Activated naive CD8-positive, alpha-beta T cell treated with anti-CD3 and anti-CD28 coated beads for 36 hours (primary cell): ENCODE measurements around the gene FBXL17. TPM values are rescaled to one million over a fixed set of nuclear protein-coding genes. Genes with fewer than 3 reads are reported as not detected.
"Not testable (repeated sequence)": the region's sequence is repeated elsewhere in the genome, so short reads cannot be mapped to it uniquely, and the experiment has no call there.

Experiments
- DNase-seq: peaks from one replicate; pipeline ENCODE4 v3.0.0; 2021
- H3K27ac Mint-ChIP-seq: one replicate; pipeline ENCODE4 v1.8.0; 2022; ENCODE audit warnings: mild to moderate bottlenecking, moderate library complexity, mixed read lengths
- H3K27me3 Mint-ChIP-seq: one replicate; pipeline ENCODE4 v1.8.0; 2022; ENCODE audit warnings: mild to moderate bottlenecking, mixed read lengths
- H3K36me3 Mint-ChIP-seq: one replicate; pipeline ENCODE4 v1.8.0; 2021; ENCODE audit warnings: mild to moderate bottlenecking, mixed read lengths
- H3K4me1 Mint-ChIP-seq: one replicate; pipeline ENCODE4 v1.8.0; 2021; ENCODE audit warnings: mixed read lengths
- H3K4me3 Mint-ChIP-seq: one replicate; pipeline ENCODE4 v1.8.0; 2022; ENCODE audit warnings: mild to moderate bottlenecking, moderate library complexity, mixed read lengths
- H3K9me3 Mint-ChIP-seq: one replicate; pipeline ENCODE4 v1.8.0; 2022; ENCODE audit warnings: mixed read lengths
- total RNA-seq, 2 experiments: library from RNA; stranded (reverse); gene quantifications; one replicate each; pipeline ENCODE4 v1.2.3, GENCODE V29; 2021

Gene FBXL17
- total RNA-seq, 2 experiments from 2014 or later, result 3.6 to 4.5 TPM

- peaks cover 5% of the 10 kb centered on the region for H3K4me1 Mint-ChIP-seq
- H3K9me3 Mint-ChIP-seq, result no peaks in the 10 kb centered on the region
- H3K4me3 Mint-ChIP-seq, result no peak overlapping the region
- no peak for DNase-seq
- H3K36me3 Mint-ChIP-seq, result peaks cover 3% of the 10 kb centered on the region
- no peaks in the 10 kb centered on the region for H3K27me3 Mint-ChIP-seq
- H3K27ac Mint-ChIP-seq, result no peak overlapping the region
Measured at GRCh38 chr5:108303086-108303485, 78.8 kb downstream of the FBXL17 start.

- no peak for DNase-seq
- peaks cover 4% of the 10 kb centered on the region for H3K36me3 Mint-ChIP-seq
- H3K4me1 Mint-ChIP-seq, result peaks cover 9% of the 10 kb centered on the region
- no peak overlapping the region for H3K4me3 Mint-ChIP-seq
- H3K27me3 Mint-ChIP-seq, result no peaks in the 10 kb centered on the region
- H3K9me3 Mint-ChIP-seq, result no peaks in the 10 kb centered on the region
- H3K27ac Mint-ChIP-seq, result no peak overlapping the region
Measured at GRCh38 chr5:108297042-108297601, 84.8 kb downstream of the FBXL17 start.

GRCh38 chr5:108295578-108296368 is 86.1 kb downstream of the FBXL17 start:
- Mint-ChIP-seq H3K4me1 (peaks cover 9% of the 10 kb centered on the region), H3K27ac (no peak overlapping the region), H3K36me3 (peaks cover 4% of the 10 kb centered on the region)

GRCh38 chr5:108280960-108281569 is 100.8 kb downstream of the FBXL17 start:
- peaks cover 18% of the 10 kb centered on the region for H3K4me1 Mint-ChIP-seq
- no peak overlapping the region for H3K4me3 Mint-ChIP-seq
- peaks cover 46% of the 10 kb centered on the region for H3K36me3 Mint-ChIP-seq
- H3K27me3 Mint-ChIP-seq, result no peaks in the 10 kb centered on the region
- DNase-seq, result no peak
- H3K27ac Mint-ChIP-seq, result no peak overlapping the region
- H3K9me3 Mint-ChIP-seq, result peaks cover 23% of the 10 kb centered on the region

More at GRCh38 chr5:108295578-108296368, 86.1 kb downstream of the FBXL17 start:
- Mint-ChIP-seq H3K4me3 (no peak overlapping the region), H3K27me3 (no peaks in the 10 kb centered on the region), H3K9me3 (no peaks in the 10 kb centered on the region)
- no peak for DNase-seq

- peaks cover 23% of the 10 kb centered on the region for H3K9me3 Mint-ChIP-seq
- H3K4me3 Mint-ChIP-seq, result no peak overlapping the region
- no peaks in the 10 kb centered on the region for H3K27me3 Mint-ChIP-seq
- no peak for DNase-seq
- peaks cover 18% of the 10 kb centered on the region for H3K4me1 Mint-ChIP-seq
- H3K27ac Mint-ChIP-seq, result peak overlapping the region; percentile 14
- H3K36me3 Mint-ChIP-seq, result peaks cover 48% of the 10 kb centered on the region
Measured at GRCh38 chr5:108280248-108280647, 101.7 kb downstream of the FBXL17 start.

GRCh38 chr5:108278285-108279240 is 103.3 kb downstream of the FBXL17 start:
- no peak for DNase-seq
- Mint-ChIP-seq H3K36me3 (peaks cover 39% of the 10 kb centered on the region), H3K9me3 (peaks cover 16% of the 10 kb centered on the region), H3K27me3 (no peaks in the 10 kb centered on the region), H3K27ac (no peak overlapping the region), H3K4me3 (no peak overlapping the region), H3K4me1 (peaks cover 18% of the 10 kb centered on the region)

- H3K4me1 Mint-ChIP-seq, result peaks cover 18% of the 10 kb centered on the region
- H3K9me3 Mint-ChIP-seq, result peaks cover 3% of the 10 kb centered on the region
- no peak overlapping the region for H3K4me3 Mint-ChIP-seq
- H3K27me3 Mint-ChIP-seq, result no peaks in the 10 kb centered on the region
- H3K36me3 Mint-ChIP-seq, result peaks cover 25% of the 10 kb centered on the region
- DNase-seq, result no peak
- H3K27ac Mint-ChIP-seq, result no peak overlapping the region
Measured at GRCh38 chr5:108276187-108277050, 105.5 kb downstream of the FBXL17 start.

GRCh38 chr5:108274080-108274479 is 107.8 kb downstream of the FBXL17 start:
- not testable (repeated sequence) for H3K4me3 Mint-ChIP-seq, DNase-seq, H3K27me3 Mint-ChIP-seq, H3K4me1 Mint-ChIP-seq, H3K9me3 Mint-ChIP-seq, H3K27ac Mint-ChIP-seq
- peaks cover 13% of the 10 kb centered on the region for H3K36me3 Mint-ChIP-seq

GRCh38 chr5:108271127-108271526 is 110.8 kb downstream of the FBXL17 start:
- H3K9me3 Mint-ChIP-seq, result peaks cover 2% of the 10 kb centered on the region
- no peak overlapping the region for H3K4me3 Mint-ChIP-seq
- DNase-seq, result no peak
- H3K36me3 Mint-ChIP-seq, result peaks cover 12% of the 10 kb centered on the region
- H3K4me1 Mint-ChIP-seq, result peaks cover 6% of the 10 kb centered on the region
- no peak overlapping the region for H3K27ac Mint-ChIP-seq
- H3K27me3 Mint-ChIP-seq, result no peaks in the 10 kb centered on the region

GRCh38 chr5:108266242-108266641 is 115.7 kb downstream of the FBXL17 start:
- Mint-ChIP-seq H3K9me3 (no peaks in the 10 kb centered on the region), H3K4me3 (no peak overlapping the region)

GRCh38 chr5:108264533-108264932 is 117.4 kb downstream of the FBXL17 start:
- Mint-ChIP-seq H3K4me1 (peaks cover 16% of the 10 kb centered on the region), H3K27ac (no peak overlapping the region), H3K36me3 (peaks cover 2% of the 10 kb centered on the region), H3K4me3 (no peak overlapping the region), H3K9me3 (no peaks in the 10 kb centered on the region), H3K27me3 (no peaks in the 10 kb centered on the region)
- DNase-seq, result no peak

More at GRCh38 chr5:108266242-108266641, 115.7 kb downstream of the FBXL17 start:
- DNase-seq, result no peak
- Mint-ChIP-seq H3K27me3 (no peaks in the 10 kb centered on the region), H3K36me3 (peaks cover 2% of the 10 kb centered on the region), H3K4me1 (peaks cover 8% of the 10 kb centered on the region), H3K27ac (no peak overlapping the region)

- no peak overlapping the region for H3K27ac Mint-ChIP-seq
- H3K4me3 Mint-ChIP-seq, result no peak overlapping the region
- peaks cover 18% of the 10 kb centered on the region for H3K4me1 Mint-ChIP-seq
- no peaks in the 10 kb centered on the region for H3K27me3 Mint-ChIP-seq
- H3K36me3 Mint-ChIP-seq, result peaks cover 2% of the 10 kb centered on the region
- no peaks in the 10 kb centered on the region for H3K9me3 Mint-ChIP-seq
- no peak for DNase-seq
Measured at GRCh38 chr5:108263338-108263737, 118.6 kb downstream of the FBXL17 start.

- H3K4me1 Mint-ChIP-seq, result peaks cover 12% of the 10 kb centered on the region
- no peaks in the 10 kb centered on the region for H3K27me3 Mint-ChIP-seq
- no peak overlapping the region for H3K27ac Mint-ChIP-seq
Measured at GRCh38 chr5:108260858-108261170, 121.1 kb downstream of the FBXL17 start.

More at GRCh38 chr5:108260858-108261170, 121.1 kb downstream of the FBXL17 start:
- Mint-ChIP-seq H3K36me3 (no peaks in the 10 kb centered on the region), H3K9me3 (no peaks in the 10 kb centered on the region), H3K4me3 (no peak overlapping the region)
- no peak for DNase-seq
